Keratinocyte (primary cell): ENCODE data around the gene RBM34. TPM values are rescaled to one million over a fixed set of nuclear protein-coding genes. Genes with fewer than 3 reads are reported as not detected.

Experiments
- DNase-seq: peaks from one replicate; pipeline ENCODE4 v3.0.0-alpha.2; 2011; ENCODE audit warnings: low read depth, missing footprints, low spot score
- FAIRE-seq: peaks from 2 replicates; lab custom pipeline; 2011; peaks lifted over from hg19 to GRCh38; lab: Jason Lieb, UNC
- H2AFZ ChIP-seq: 2 replicates; pipeline ENCODE4 v1.6.0; 2012; ENCODE audit warnings: low read length, control low read depth, inconsistent platforms; ENCODE audit not compliant: control insufficient read depth
- H3K27ac ChIP-seq: 2 replicates; pipeline ENCODE4 v1.5.1; 2011; ENCODE audit warnings: low read length; ENCODE audit not compliant: control insufficient read depth, insufficient read depth
- H3K27me3 ChIP-seq: 3 replicates; pipeline ENCODE4 v1.6.0; 2011; ENCODE audit warnings: low read length; ENCODE audit not compliant: control insufficient read depth, insufficient read depth; ENCODE audit errors: extremely low read depth
- H3K36me3 ChIP-seq, 2 experiments: 2 replicates in 1 of 2; 3 replicates in 1 of 2; pipeline ENCODE4 v1.5.1; 2011; ENCODE audit warnings: low read length in 2 of 2, mild to moderate bottlenecking in 1 of 2; ENCODE audit not compliant: control insufficient read depth in 2 of 2, insufficient read depth in 2 of 2; ENCODE audit errors: extremely low read depth in 1 of 2
- H3K4me1 ChIP-seq: 3 replicates; pipeline ENCODE4 v1.5.1; 2011; ENCODE audit warnings: low read length; ENCODE audit not compliant: control insufficient read depth, insufficient read depth; ENCODE audit errors: extremely low read depth
- H3K4me2 ChIP-seq: 3 replicates; pipeline ENCODE4 v1.6.0; 2011; ENCODE audit warnings: low read depth, low read length; ENCODE audit not compliant: control insufficient read depth, insufficient read depth; ENCODE audit errors: extremely low read depth
- H3K4me3 ChIP-seq, 3 experiments: fragments of 200-600 bp in 1 of 3; sonication (generic) in 1 of 3; 2 replicates in 2 of 3; 3 replicates in 1 of 3; pipeline ENCODE4 v1.5.1; 2011 to 2016; ENCODE audit warnings: low read length in 3 of 3, mild to moderate bottlenecking in 3 of 3, control low read depth in 2 of 3, inconsistent platforms in 1 of 3, low read depth in 1 of 3, mixed read lengths in 1 of 3, mixed run types in 1 of 3, moderate library complexity in 1 of 3; ENCODE audit not compliant: control insufficient read depth in 2 of 3, insufficient read depth in 2 of 3; ENCODE audit errors: extremely low read depth in 1 of 3
- H3K79me2 ChIP-seq: 2 replicates; pipeline ENCODE4 v1.6.0; 2012; ENCODE audit warnings: low read length; ENCODE audit not compliant: control insufficient read depth, insufficient read depth
- H3K9ac ChIP-seq: 3 replicates; pipeline ENCODE4 v1.6.0; 2011; ENCODE audit warnings: low read length; ENCODE audit not compliant: control insufficient read depth, insufficient read depth; ENCODE audit errors: extremely low read depth
- H3K9me1 ChIP-seq: 3 replicates; pipeline ENCODE4 v1.6.0; 2011; ENCODE audit warnings: low read length; ENCODE audit not compliant: control insufficient read depth, insufficient read depth; ENCODE audit errors: extremely low read depth
- H3K9me3 ChIP-seq: 2 replicates; pipeline ENCODE4 v1.5.1; 2012; ENCODE audit warnings: low read depth, low read length; ENCODE audit not compliant: control insufficient read depth
- H4K20me1 ChIP-seq: 3 replicates; pipeline ENCODE4 v1.6.0; 2011; ENCODE audit warnings: low read length; ENCODE audit not compliant: control insufficient read depth, insufficient read depth; ENCODE audit errors: extremely low read depth
- CTCF ChIP-seq, 3 experiments: IDR thresholded peaks in 1 of 3; conservative IDR thresholded peaks in 1 of 3; optimal IDR thresholded peaks in 1 of 3; 2 replicates in 2 of 3; 3 replicates in 1 of 3; pipeline versions ENCODE3 to v1.5.1; 2011; ENCODE audit warnings: low read length in 3 of 3, mild to moderate bottlenecking in 3 of 3, moderate library complexity in 2 of 3, control low read depth in 1 of 3, inconsistent platforms in 1 of 3; ENCODE audit not compliant: insufficient read depth in 2 of 3; ENCODE audit errors: extremely low read depth in 1 of 3
- EZH2 ChIP-seq: IDR thresholded peaks from one replicate; pipeline ENCODE4 v1.6.1; 2012; ENCODE audit warnings: inconsistent platforms, mild to moderate bottlenecking, low read length, moderate library complexity
- dilution Hi-C: fragments of 300-500 bp; cut with MboI; formaldehyde crosslinking; loops from one replicate; pipeline ENCODE4 v1.7.0; 2020; ENCODE audit warnings: low sequenced_read_pairs; ENCODE audit not compliant: extremely low pct_ligation_motif_present
- polyA plus RNA-seq, 5 experiments: library from polyadenylated mRNA; depleted of rRNA in 3 of 5; stranded (reverse) in 3 of 5; stranded (forward) in 1 of 5; unstranded in 1 of 5; fragments of >200 nt; gene quantifications; 1 replicate in 1 of 5; 2 replicates in 3 of 5; 3 replicates in 1 of 5; pipeline versions ENCODE4 v1.2.1 to v1.2.3, GENCODE V29; 2011 to 2012; ENCODE audit warnings: missing spikeins in 2 of 5, low read depth in 1 of 5, low replicate concordance in 1 of 5

RBM34 gene
- polyA plus RNA-seq, 1 donor (not counting 4 experiments of a cell fraction or from before 2014, with no cell fraction given) = 39.3 TPM

DNA sequence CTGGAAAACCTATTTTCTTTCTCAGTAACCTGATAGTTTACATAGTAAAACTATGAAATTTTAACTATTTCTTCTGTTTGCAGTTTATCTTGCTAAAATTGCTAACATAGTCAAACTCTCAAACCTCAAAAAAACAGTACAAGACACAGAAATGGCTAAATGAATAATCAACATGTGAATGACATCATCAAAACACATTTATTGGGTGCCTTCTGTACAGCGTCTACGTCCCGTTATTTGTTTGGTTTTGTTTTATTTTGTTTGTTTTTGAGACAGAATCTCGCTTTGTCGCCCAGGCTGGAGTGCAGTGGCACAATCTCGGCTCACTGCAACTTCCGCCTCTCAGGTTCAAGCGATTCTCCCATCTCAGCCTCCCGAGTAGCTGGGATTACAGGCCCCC lies 11.2 kb downstream of the RBM34 start:
- H3K4me1 ChIP-seq = no peaks in the 10 kb centered on the region
- peaks cover 13% of the 10 kb centered on the region for H3K79me2 ChIP-seq
- no peaks in the 10 kb centered on the region for H3K9me1 ChIP-seq
- H3K36me3 ChIP-seq = peaks cover 22 to 33% of the 10 kb centered on the region in 2 experiments
- FAIRE-seq (no peak), DNase-seq (no peak)
- no peaks in the 10 kb centered on the region for H3K9me3 ChIP-seq
- TF ChIP-seq EZH2 (no peak), CTCF (optimal IDR thresholded peaks at IDR 0.05 in 1 of 3, IDR thresholded peaks at IDR 0.05 in 1 of 3, conservative IDR thresholded peaks at IDR 0.05 in 1 of 3; ENCODE audit: extremely low read depth in 1 of 3, insufficient read depth in 2 of 3, low read length in 3 of 3) (no peak)
- dilution Hi-C loops = no loop called here
- H3K4me2 ChIP-seq = no peak overlapping the region
- no peak overlapping the region for H3K9ac ChIP-seq
- no peak overlapping the region for H3K4me3 ChIP-seq
- H4K20me1 ChIP-seq = no peaks in the 10 kb centered on the region
- no peaks in the 10 kb centered on the region for H3K27me3 ChIP-seq
- no peak overlapping the region for H2AFZ ChIP-seq
- H3K27ac ChIP-seq = no peak overlapping the region

DNA sequence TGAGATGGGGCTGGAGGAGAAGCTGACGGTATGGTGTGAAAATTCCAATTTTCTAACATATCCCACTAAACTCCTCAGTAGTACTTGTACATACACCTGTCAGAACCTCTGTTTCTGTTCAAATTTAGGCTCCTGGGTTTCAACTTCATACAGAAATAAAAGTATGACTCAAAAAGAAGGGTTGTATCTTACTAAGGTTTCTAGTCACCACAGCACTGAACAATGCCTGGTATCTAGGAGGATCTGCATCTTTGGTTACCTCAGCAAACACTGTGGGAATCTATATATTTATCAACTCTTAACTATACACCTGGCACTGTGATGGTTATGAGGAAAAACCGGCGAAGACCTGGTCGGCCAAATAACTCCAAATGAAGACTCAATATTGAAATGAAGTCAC lies 13.8 kb downstream of the RBM34 start:
- no peak overlapping the region for H2AFZ ChIP-seq
- no peak overlapping the region for H3K4me2 ChIP-seq
- H3K9me1 ChIP-seq = no peaks in the 10 kb centered on the region
- H3K9me3 ChIP-seq = no peaks in the 10 kb centered on the region
- H3K4me1 ChIP-seq = no peaks in the 10 kb centered on the region
- no peak for TF ChIP-seq CTCF (optimal IDR thresholded peaks at IDR 0.05 in 1 of 3, IDR thresholded peaks at IDR 0.05 in 1 of 3, conservative IDR thresholded peaks at IDR 0.05 in 1 of 3; ENCODE audit: extremely low read depth in 1 of 3, insufficient read depth in 2 of 3, low read length in 3 of 3)
- no peak for TF ChIP-seq EZH2
- no peaks in the 10 kb centered on the region for H4K20me1 ChIP-seq
- no peak overlapping the region for H3K4me3 ChIP-seq
- peaks cover 20 to 26% of the 10 kb centered on the region in 2 experiments for H3K36me3 ChIP-seq
- no peak overlapping the region for H3K9ac ChIP-seq
- H3K79me2 ChIP-seq = peaks cover 15% of the 10 kb centered on the region
- no peak overlapping the region for H3K27ac ChIP-seq
- FAIRE-seq (no peak), DNase-seq (no peak)
- dilution Hi-C loops = no loop called here
- H3K27me3 ChIP-seq = no peaks in the 10 kb centered on the region
